Measurements from ENCODE around the gene DIRAS1.

DIRAS1 gene

DNA sequence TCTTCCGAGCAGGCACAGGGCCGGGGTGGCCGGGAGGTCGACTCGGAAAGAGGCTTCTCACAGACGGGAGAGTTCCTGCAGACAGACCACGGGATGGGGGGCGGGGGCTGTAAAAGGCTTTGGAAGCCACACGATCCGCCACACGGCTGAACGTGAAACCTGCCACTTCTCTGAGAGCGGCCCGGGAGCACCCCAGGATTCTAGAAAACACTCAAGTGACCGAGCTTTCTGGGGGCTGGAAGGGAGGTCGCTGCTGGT is 34.2 kb upstream of the DIRAS1 start:
- DNase-seq, result no peak

GRCh38 chr19:2754659-2755447 is 33.7 kb upstream of the DIRAS1 start:
- no peak for DNase-seq

DNA sequence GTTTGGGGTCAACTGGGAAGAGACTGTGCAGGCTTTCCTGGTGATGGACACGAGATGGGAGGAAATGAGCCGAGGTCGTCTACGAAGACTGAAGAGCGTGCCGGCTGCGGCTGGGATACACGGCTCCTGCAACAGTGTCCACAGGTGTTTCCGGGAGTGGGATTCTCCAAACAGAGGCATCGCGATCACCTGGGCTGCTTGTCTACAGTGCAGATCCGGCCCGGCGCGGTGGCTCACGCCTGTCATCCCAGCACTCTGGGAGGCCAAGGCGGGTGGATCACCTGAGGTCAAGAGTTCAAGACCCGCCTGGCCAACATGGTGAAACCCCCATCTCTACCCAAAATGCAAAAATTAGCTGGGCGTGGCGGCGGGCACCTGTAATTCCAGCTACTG is 30.3 kb upstream of the DIRAS1 start:
- no peak for DNase-seq

DNA sequence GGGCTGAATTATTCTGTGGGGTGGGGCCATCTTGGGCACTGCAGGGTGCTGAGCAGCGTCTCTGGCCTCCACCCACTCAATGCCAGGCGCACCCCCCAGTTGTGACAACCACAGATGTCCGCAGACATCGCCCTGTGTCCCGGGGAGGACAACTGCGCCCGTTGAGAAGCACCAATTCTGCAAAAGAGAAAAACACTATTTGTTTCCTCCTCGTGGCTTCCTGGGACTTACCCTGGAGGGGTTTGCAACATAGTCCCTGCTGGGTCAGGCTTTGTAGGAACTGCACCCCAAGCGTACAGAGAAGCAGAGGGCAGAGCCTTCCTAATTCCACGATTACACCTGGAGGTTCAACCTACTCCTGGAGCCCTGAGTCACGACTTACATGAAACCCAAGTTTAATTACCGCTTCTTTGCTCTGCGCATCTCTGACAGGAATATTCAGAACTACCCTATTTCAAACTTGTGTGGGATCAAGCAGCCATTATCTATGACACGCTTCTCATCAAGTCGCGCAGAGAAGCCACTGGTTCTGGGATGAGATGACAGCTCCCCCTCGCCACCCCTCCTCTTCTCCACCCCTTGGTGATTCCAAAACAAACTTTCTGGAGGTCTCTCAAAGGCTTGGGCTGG is 29.8 kb upstream of the DIRAS1 start:
- DNase-seq, result no peak

- DNase-seq, result no peak
Observed at GRCh38 chr19:2747349-2747748, 26.2 kb upstream of the DIRAS1 start.

GRCh38 chr19:2744113-2744512 is 22.9 kb upstream of the DIRAS1 start:
- no peak for DNase-seq

- no peak for DNase-seq
Observed at GRCh38 chr19:2743099-2743498, 21.9 kb upstream of the DIRAS1 start.

DNA sequence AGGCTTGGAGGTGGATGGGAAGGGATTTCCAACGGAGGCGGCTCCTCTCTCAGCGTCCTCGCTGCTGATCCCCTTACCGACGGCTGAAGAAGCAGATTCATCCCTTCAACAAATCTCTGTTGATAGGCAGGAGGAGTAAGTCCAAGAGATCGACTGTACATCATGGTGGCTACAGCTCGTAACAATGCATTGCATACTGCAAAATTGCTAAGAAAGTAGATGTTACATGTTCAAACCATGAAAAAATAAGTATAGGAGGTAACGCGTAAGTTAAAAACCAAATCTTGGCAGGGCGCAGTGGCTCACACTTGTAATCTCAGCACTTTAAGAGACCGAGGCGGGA is 19.1 kb upstream of the DIRAS1 start:
- DNase-seq, result no peak

GRCh38 chr19:2739602-2740313 is 18.6 kb upstream of the DIRAS1 start, which contains the start of gene SLC39A3:
Gene SLC39A3, minus strand, starts transcription at chr19:2740017. Its CDS starts 2,760 bp downstream, at chr19:2737257.
- peak; percentile 40 to 96 (median 95) for DNase-seq

- no peak for DNase-seq
Observed at GRCh38 chr19:2736550-2737190, 15.5 kb upstream of the DIRAS1 start.

DNA sequence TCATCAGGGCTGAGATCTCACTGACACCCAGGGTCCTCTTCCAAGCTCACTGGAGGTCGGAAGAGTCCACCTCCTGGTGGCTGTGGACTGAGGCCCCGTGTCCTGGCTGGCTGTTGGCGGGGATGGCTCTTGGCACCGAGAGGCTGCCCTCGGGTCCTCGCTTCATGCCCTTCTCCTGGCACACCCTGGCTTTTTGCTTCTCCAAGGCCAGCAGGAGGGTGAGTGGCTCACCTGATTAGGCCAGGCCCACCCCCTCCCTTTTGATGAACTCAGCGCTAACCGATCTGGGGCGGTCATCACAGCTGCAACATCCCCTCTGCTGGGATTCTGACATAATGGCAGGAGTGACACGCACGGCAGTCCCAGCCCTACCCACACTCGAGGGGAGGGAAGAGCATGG is 14.2 kb upstream of the DIRAS1 start:
- DNase-seq, result no peak

DNA sequence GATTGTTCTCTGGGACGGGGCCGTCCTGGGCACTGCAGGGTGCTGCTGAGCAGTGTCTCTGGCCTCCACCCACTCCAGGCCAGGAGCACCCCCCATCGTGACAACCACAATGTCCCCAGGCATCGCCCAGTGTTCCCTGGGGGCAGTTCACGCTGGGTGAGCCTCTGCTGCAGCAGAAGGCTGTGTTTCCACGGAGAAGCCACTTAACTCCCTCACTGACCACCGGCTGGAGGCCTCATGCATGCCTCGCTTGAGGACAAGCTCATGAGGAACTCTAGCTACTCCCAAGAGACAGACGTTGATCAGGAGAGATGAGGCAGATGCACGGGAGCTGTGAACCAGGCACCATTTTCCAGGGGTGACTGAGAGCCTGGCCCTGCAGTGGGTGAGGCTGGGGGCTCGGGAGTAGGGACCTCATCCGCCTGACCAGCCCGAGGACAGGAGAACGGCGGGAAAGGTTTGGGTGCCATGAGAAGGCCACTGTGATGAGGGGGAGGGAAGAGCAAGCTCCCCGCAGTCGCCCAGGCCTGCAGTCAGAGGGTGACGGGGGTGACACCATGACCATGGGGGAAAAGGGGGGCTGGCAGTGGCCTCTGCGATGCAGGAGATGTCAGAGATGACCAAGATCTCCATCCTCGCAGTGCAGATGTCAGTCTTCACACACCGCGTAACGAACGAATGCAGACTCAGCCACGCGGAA is 13.6 kb upstream of the DIRAS1 start:
- no peak for DNase-seq

GRCh38 chr19:2733930-2734588 is 12.9 kb upstream of the DIRAS1 start:
- DNase-seq, result no peak

GRCh38 chr19:2732883-2733282 is 11.7 kb upstream of the DIRAS1 start:
- DNase-seq, result no peak

DNA sequence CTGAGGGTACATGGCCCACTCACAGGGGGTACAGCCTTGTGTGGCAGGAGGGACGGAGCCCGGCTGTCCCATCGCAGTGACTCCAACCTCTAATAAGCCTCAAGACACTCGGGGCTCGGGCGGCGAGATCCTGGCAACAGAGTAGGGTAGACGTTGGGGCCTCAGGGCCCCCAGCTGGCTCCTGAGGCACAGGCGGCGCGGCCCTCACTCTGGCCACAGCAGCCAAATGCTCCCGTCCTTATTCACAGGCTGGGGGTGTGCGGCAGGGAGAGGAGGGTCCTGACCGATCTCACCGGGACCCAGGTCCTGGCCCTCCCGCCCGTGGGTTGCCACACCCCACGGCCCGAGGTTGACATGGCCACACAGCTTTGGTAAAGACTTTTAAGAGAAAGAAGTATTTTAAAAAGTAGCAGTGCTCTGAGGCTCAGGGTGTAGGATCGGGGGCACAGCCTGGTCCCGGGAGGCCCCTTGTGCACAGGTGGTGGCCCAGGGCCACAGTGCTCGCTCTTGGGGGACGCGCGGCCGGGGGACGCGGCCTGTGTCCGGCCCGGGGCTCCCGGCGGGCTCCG is 11.1 kb upstream of the DIRAS1 start:
- no peak for DNase-seq

- DNase-seq, result no peak
Observed at GRCh38 chr19:2731181-2731995, 10.2 kb upstream of the DIRAS1 start.

DNA sequence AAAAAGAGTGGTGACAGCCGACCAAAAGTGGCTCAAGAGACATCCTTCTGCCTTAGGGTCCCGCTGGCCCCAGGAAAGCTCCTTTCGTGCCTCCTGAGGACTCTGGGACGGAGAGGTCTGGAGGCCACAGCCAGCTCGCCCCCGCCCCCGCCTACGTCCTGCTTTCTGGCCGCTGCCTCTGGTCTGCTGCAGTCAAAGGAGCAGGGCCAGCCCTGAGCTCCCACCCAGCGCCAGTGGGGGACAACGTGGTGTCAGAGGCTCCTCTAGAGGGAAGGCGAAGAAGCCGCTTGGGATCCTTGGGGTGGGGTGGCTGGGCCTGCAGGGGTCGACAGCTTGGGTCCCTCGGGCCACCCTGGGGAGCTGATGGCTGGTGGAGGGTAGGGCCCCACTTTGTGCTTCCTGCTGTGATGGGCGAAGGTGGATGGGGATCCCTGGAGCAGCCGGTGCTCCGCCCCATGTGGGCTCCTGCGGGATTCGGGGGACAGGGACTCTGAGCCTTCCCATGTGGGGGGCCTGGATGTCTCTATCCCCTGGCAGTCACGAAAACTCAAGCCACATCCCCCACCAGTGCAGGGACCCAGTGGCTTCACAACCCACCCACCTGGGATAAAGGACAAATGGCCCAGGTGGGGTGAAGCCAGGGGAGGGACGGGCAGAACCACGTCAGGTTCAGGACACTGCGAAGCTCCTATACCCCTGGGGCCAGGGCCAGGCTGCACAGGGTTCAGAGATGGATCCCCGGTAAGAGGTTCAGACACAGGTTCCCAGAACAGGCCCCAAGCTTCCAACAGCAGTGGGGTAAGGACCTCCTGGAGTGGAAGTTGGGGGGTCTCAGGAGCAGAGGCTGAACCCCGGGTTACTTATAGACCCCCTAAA is 9.0 kb upstream of the DIRAS1 start:
- DNase-seq, result no peak

GRCh38 chr19:2728783-2729387 is 7.7 kb upstream of the DIRAS1 start:
- DNase-seq, result no peak

DNA sequence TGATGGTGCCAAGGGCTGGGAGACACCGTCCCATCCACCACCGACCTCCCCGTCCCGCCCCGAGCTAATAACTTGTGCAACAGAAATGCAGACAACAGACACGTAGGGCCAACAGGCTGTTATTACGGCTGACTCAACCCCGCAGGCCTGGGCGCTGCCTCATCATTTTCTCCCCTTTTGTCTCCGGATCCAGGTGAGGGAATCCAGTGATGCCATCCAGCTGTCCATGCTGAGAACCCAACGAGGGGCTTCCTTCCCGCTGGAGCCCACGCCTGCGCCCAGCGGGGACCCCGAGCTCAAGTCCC is 6.4 kb upstream of the DIRAS1 start:
- DNase-seq, result no peak

Measured in C1 segment of cervical spinal cord (tissue), 14 donors.